Superior temporal gyrus (tissue), 1 donor: ENCODE results near the gene PLXNA2.

Source experiments
- DNase-seq: peaks from one replicate; pipeline ENCODE4 v3.0.0-alpha.2; 2016; ENCODE audit errors: extremely low spot score

PLXNA2 gene

GRCh38 chr1:208068407-208068806 lies 175.8 kb downstream of the PLXNA2 start:
- DNase-seq = no peak

DNA sequence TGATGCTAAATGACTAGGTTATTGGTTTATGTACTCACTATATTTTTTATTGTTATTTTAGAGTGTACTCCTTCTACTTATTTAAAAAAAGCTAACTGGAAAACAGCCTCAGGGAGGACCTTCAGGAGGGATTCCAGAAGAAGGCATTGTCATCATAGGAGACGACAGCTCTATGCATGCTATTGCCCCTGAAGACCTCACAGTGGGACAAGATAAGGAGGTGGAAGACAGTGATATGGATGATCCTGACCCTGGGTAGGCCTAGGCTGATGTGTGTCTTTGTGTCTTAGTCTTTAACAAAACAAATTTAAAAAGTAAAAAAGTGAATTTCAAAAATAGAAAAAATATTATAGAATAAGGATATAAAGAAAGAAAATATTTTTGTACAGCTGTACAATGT lies 177.6 kb downstream of the PLXNA2 start:
- DNase-seq = no peak

GRCh38 chr1:208065862-208066261 lies 178.3 kb downstream of the PLXNA2 start:
- DNase-seq = no peak

- no peak for DNase-seq
These were observed 182.6 kb downstream of the PLXNA2 start for GRCh38 chr1:208061632-208062031.

GRCh38 chr1:208061118-208061517 lies 183.1 kb downstream of the PLXNA2 start:
- DNase-seq = no peak

DNA sequence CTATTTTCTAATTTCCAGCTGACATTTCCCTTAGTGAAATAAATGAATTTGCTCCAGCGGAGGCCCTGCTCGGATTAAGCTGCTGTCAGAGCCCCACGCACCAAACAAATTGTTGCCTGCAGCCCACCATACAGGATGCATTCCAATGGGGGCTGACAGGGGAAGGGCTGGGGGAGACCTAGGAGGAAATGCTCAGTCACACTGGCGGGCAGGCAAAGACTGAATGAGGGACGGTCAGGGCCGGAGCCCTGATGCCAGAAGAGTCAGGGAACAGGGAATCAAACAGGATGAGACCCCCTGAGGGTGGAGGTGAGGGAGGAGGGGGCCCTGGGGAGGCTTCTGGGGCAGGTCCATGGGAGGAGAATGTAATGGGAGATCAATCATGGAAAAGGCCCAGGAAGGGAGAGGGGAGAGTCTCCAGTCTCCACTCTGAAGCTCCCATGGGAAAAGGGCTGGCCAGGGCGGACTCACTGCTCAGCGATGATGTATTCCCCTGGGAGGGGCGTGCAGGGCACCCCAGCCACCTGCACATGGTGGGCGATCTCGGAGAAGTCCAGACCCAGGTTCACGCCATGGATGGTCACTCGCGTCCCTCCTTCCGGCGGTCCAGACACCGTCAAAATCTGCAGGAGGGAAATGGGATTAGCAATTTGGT lies 183.8 kb downstream of the PLXNA2 start:
- DNase-seq = no peak

- no peak for DNase-seq
These were observed 184.7 kb downstream of the PLXNA2 start for GRCh38 chr1:208059409-208060001.

GRCh38 chr1:208058756-208059155 lies 185.4 kb downstream of the PLXNA2 start:
- DNase-seq = no peak

- no peak for DNase-seq
These were observed 185.9 kb downstream of the PLXNA2 start for GRCh38 chr1:208058267-208058666.

DNA sequence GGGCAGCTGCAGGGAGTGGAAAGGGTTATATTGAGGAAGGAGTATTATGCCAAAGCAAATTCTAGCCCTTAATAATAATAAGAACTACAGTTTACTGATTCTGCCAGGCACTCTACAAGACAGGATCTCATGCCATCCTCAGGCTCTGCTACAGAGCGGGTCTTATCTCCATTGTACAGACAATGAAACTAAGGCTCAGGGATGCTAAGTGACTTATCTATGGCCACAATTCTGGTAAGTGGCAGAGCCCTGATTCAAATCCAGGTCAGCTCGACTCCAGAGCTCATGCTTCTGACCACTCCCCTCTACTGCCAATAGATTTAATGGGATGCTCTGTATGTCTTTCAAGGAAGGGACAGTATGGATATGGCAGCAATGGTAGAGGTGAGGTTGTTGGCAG lies 187.1 kb downstream of the PLXNA2 start:
- DNase-seq = no peak

GRCh38 chr1:208055535-208055934 lies 188.6 kb downstream of the PLXNA2 start:
- no peak for DNase-seq

- DNase-seq = no peak
These were observed 189.2 kb downstream of the PLXNA2 start for GRCh38 chr1:208054911-208055379.

- no peak for DNase-seq
These were observed 189.7 kb downstream of the PLXNA2 start for GRCh38 chr1:208054485-208054884.

DNA sequence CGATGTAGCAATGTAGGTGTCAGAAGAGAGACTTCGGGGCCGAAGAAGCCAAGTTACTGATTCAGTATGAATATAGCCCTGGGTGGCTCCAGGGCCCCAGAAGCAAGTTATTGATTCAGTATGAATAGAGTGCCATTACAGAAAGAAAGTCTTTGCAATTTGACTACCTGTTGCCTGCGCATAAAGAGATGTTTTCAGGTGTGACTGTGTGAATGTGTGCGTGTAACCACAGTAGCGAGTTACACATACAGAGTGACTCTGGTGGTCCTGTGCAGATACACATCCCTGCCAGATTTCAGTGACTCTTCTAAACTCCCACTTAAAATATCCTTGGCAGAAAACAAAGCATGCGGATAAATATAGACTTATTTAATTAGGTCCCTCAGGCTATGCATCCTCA lies 190.5 kb downstream of the PLXNA2 start:
- no peak for DNase-seq

DNA sequence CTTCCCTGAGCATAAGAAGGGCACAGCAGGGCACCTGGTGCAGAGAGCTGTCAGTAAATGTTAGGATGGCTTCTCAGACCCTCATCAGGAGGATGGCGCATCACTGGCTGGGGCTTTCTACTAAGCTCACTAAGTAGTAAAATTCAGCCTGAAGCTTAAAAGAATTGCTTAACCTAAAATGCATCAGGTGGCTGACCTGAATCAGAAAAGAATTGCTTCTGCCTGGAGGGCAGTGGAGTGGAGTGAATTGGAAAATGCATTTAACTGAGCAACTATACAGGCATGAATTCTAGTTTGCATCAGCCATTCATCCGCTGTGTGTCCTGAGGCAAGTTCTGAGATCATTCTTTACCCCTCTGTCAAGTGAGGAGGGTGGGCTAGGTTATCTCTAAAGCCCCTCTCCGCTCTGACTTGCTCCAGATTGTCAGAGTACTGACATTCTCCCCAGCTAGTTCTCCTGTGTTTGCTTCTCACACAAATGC lies 191.2 kb downstream of the PLXNA2 start:
- no peak for DNase-seq

DNA sequence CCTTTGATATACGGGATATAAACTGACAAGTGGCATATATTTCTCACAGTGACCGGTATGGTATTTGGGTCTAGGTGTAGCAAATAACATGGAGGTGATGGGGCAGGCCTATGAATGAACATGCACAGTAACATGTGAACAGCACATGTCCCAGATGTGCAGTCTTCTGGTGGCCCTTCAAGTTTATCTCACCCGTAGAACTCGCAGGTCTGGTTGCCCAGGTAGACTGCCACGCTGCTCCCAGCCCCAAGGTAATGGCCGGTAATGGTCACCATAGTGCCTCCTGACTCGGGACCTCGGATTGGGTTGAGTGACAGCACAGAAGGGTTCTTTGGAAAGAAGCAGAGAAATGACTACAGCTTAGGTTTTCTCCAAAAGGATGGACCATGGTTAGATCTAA lies 192.0 kb downstream of the PLXNA2 start:
- no peak for DNase-seq

DNA sequence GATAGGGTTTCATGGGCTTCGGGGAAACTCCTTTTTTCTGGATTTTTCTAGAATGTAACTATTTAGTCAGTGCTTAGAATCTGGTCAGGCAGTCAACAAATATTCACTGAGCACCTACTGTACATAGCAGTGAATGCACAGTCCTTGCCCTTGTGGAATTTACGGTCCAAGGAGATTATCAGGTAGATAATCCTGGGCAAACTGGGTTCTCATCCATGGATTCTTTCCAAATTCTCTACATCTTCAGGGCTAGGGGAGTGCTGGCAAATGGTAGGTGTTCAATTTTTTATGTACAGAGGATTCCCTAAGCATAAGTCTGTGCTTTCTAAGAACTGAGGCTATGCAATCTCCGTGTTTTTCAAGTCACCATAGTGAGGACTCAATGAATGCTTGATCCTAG lies 192.5 kb downstream of the PLXNA2 start:
- DNase-seq = no peak

DNA sequence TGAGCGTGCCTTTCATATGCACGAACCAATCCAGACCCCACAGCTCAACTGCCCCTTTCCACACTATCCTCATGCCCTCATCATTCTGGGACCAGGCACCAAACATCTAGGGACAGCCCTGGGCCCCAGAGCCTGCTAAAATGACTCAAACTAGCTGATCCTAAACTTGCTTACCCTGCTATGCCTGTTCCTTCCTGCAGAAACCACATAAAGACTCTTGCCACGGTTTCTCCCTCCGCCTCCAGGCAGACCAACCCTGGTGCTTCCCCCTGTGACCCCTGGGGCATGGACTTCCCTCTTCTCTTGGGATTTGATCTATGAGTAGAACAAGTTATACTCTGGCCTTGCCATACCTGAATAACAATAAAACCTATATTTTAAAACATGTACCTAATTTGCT lies 195.3 kb downstream of the PLXNA2 start:
- DNase-seq = no peak

DNA sequence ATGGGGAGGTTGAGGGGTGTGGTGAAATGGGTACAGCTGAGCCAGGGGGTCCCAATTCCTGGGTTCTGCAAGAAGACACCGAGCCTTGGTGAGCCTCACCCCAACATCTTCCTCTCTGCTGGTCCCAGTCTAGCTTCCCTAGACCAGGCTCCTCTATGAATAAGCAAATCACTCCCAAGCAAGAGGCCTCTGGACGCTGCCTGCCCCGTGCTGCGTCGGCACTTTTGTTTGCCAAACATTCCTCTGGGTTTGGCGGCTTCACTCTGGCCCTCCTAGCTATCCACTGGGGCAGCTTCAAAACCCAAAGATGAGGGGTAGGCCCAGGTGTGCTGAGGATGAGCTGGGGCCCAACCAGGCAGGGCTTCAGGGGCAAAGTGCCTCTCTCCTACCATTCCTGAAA lies 196.2 kb downstream of the PLXNA2 start:
- no peak for DNase-seq

DNA sequence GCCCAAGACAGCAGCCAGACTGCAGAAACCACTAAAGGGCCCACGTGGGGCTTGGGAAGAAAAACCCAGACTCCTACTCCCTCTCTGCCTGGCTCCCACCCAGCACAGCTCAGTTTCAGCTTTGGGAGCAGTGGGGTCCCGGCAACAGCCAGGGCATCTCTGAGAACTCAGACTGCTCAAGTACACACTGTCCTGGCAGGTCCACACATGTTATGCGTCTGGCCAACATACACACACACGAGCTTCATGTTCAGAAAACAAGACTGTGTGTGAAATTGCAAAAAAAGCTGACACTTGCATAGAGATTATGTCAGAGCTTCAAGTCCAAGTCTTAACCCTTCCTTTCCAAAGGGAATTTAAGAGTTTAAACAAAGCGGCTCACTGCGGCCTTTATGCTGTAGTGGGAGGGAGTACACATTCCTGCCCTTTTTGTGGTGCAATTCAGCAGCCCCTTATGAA lies 196.7 kb downstream of the PLXNA2 start:
- DNase-seq = peak; percentile 56

DNA sequence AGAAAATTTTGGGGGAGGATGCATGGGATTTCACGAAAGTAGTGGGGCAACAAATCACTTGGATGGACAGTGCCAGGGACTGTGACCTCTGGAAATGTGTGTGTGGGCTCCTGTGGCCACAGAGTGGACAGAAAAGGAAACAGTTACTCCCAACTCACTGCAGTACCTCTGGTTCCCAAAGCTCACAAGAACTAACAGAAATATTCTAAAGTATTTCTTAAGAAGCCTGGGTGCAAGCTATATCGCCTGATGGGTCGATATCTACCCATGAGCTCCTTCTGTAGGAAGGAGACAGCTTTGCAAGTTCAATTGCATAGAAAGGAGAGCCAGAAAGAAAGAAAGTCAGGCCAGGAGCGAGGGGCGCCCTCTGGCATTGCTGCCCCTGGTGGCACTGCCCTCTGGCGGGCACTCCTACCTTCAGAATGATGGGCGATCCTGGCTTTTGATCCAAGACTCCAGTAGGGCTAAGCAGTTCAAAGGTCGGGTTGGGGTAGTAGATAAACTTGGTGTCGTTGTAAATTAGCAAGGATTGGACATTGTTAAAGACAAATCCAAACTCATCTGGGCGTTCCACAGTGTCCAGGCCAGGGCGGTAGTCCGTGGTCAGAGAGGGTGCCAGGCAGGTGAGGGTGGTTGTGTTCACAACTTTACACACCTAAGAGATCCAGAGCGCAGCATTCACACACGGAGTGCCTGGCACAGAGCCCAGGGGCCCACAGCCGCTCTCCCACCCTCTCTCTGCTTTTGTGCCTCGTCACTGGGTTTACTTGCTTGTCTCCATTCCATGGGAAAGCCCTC lies 198.5 kb downstream of the PLXNA2 start:
- DNase-seq = no peak

DNA sequence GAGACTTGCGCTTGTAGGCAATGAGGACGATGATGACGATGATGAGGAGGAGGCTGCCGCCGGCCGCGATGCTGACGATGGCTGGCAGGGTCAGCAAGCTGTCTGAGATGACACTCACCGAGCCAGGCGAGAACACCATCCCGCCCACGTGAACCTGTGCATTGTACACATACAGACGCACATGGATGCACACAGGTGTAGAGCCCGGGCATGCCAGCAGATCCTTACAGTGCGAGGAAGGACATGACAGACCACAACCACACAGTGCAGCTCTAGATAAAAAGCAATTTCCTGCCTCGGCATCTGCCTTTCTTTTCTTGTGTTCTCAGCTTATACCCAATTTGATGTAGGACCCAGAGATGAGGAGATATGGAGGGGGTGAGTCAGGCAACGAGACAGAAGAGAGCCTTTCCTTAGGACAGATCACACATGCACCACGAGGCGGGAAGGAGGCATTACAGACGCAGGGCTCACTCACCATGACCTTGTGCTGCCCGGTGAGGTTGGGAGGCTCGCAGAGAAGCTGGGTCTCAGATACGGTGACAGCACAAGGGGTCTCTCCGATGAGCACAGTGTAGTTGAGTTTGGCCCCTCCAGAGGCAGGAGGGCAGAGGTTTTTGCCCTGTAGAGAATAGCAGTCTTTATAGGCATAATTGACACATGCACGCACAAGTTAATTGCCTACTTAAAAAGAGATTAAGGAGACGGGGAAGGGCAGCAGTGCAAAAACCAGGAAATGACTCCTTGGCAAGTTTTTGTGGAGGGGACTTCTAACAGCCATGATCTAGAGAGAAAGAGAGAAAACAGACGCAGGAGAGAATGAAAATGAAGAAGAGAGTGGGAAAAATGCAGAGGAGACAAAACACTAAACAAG lies 199.4 kb downstream of the PLXNA2 start:
- no peak for DNase-seq
